OCI-LY1 (cell line): Measurements from ENCODE around the gene HMGA1.

Source experiments
- H2AFZ ChIP-seq: fragments of 200-600 bp; sonication (generic), shearing (Covaris generic); 2 replicates; pipeline ENCODE4 v1.6.0; 2014; ENCODE audit warnings: antibody characterized with exemption, mild to moderate bottlenecking, low read length
- H3F3A ChIP-seq: fragments of 200-600 bp; sonication (generic), shearing (Covaris generic); 2 replicates; pipeline ENCODE4 v1.6.0; 2014; ENCODE audit warnings: mild to moderate bottlenecking, antibody characterized with exemption, low read length, moderate library complexity; ENCODE audit not compliant: insufficient read depth
- H3K27ac ChIP-seq: fragments of 200-600 bp; sonication (generic); 2 replicates; pipeline ENCODE4 v1.5.1; 2014; ENCODE audit warnings: low read length, mixed run types, mild to moderate bottlenecking, low read depth; ENCODE audit not compliant: poor library complexity, severe bottlenecking
- H3K27me3 ChIP-seq: fragments of 200-600 bp; sonication (generic); 2 replicates; pipeline ENCODE4 v1.6.0; 2014; ENCODE audit warnings: antibody characterized with exemption, mild to moderate bottlenecking, low read length, moderate library complexity; ENCODE audit not compliant: insufficient read depth
- H3K36me3 ChIP-seq: fragments of 200-600 bp; sonication (generic); 2 replicates; pipeline ENCODE4 v1.6.1; 2014; ENCODE audit warnings: mild to moderate bottlenecking, antibody characterized with exemption, low read length, moderate library complexity, mixed read lengths; ENCODE audit not compliant: insufficient read depth
- H3K4me1 ChIP-seq: fragments of 200-600 bp; sonication (generic); 2 replicates; pipeline ENCODE4 v1.5.1; 2014; ENCODE audit warnings: mild to moderate bottlenecking, low read length, moderate library complexity; ENCODE audit not compliant: insufficient read depth, severe bottlenecking
- H3K4me2 ChIP-seq: fragments of 200-600 bp; sonication (generic), shearing (Covaris generic); 2 replicates; pipeline ENCODE4 v1.6.1; 2014; ENCODE audit warnings: low read length
- H3K4me3 ChIP-seq: fragments of 200-600 bp; sonication (generic); 2 replicates; pipeline ENCODE4 v1.5.1; 2014; ENCODE audit warnings: low read length, low read depth, mild to moderate bottlenecking, mixed read lengths; ENCODE audit not compliant: poor library complexity, severe bottlenecking
- H3K79me2 ChIP-seq: fragments of 200-600 bp; shearing (Covaris generic); 2 replicates; pipeline ENCODE4 v1.6.1; 2016; ENCODE audit warnings: mixed run types, low read length, mixed read lengths; ENCODE audit not compliant: insufficient read depth
- H3K9ac ChIP-seq: fragments of 200-600 bp; sonication (generic), shearing (Covaris generic); 2 replicates; pipeline ENCODE4 v1.6.1; 2014; ENCODE audit warnings: mild to moderate bottlenecking, low read length, mixed read lengths
- H3K9me2 ChIP-seq: fragments of 200-600 bp; sonication (generic), shearing (Covaris generic); 2 replicates; pipeline ENCODE4 v1.6.1; 2014; ENCODE audit warnings: low read depth, mild to moderate bottlenecking, low read length, mixed read lengths
- H3K9me3 ChIP-seq: fragments of 200-600 bp; shearing (Covaris generic); 2 replicates; pipeline ENCODE4 v1.6.1; 2014; ENCODE audit warnings: low read length, mixed read lengths
- H4K20me1 ChIP-seq: fragments of 200-600 bp; sonication (generic), shearing (Covaris generic); 2 replicates; pipeline ENCODE4 v1.6.0; 2016; ENCODE audit warnings: mild to moderate bottlenecking, low read length; ENCODE audit not compliant: insufficient read depth
- EZH2 ChIP-seq: fragments of 200-600 bp; sonication (generic), shearing (Covaris generic); IDR thresholded peaks from 2 replicates; pipeline ENCODE4 v1.8.0; 2017; ENCODE audit warnings: borderline replicate concordance, mixed run types, mild to moderate bottlenecking, antibody characterized with exemption, low read length, moderate library complexity, mixed read lengths
- TF ChIP-seq, protein P1 (sequence below): fragments of 200-600 bp; sonication (generic), shearing (Covaris generic); IDR thresholded peaks from 2 replicates; pipeline ENCODE4 v1.5.1; 2017; ENCODE audit warnings: mild to moderate bottlenecking, antibody characterized with exemption, low read length, moderate library complexity, mixed read lengths

The HMGA1 gene

GRCh38 chr6:34280216-34280615 lies 43.5 kb downstream of the HMGA1 start:
- Histone ChIP-seq H4K20me1 (no peaks in the 10 kb centered on the region), H2AFZ (no peak overlapping the region), H3F3A (no peaks in the 10 kb centered on the region), H3K9me2 (no peaks in the 10 kb centered on the region), H3K27me3 (no peaks in the 10 kb centered on the region), H3K4me1 (no peaks in the 10 kb centered on the region), H3K9ac (no peak overlapping the region), H3K4me2 (no peak overlapping the region), H3K79me2 (no peaks in the 10 kb centered on the region), H3K27ac (no peak overlapping the region), H3K9me3 (no peaks in the 10 kb centered on the region), H3K4me3 (no peak overlapping the region), H3K36me3 (peaks cover 28% of the 10 kb centered on the region; the same call in 1 of the 2 replicates)
- TF ChIP-seq EZH2, result no peak
- TF ChIP-seq, protein P1, sequence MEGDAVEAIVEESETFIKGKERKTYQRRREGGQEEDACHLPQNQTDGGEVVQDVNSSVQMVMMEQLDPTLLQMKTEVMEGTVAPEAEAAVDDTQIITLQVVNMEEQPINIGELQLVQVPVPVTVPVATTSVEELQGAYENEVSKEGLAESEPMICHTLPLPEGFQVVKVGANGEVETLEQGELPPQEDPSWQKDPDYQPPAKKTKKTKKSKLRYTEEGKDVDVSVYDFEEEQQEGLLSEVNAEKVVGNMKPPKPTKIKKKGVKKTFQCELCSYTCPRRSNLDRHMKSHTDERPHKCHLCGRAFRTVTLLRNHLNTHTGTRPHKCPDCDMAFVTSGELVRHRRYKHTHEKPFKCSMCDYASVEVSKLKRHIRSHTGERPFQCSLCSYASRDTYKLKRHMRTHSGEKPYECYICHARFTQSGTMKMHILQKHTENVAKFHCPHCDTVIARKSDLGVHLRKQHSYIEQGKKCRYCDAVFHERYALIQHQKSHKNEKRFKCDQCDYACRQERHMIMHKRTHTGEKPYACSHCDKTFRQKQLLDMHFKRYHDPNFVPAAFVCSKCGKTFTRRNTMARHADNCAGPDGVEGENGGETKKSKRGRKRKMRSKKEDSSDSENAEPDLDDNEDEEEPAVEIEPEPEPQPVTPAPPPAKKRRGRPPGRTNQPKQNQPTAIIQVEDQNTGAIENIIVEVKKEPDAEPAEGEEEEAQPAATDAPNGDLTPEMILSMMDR, result no peak

- Histone ChIP-seq H4K20me1 (no peaks in the 10 kb centered on the region), H3K9me3 (no peaks in the 10 kb centered on the region), H3K27me3 (no peaks in the 10 kb centered on the region), H3K4me1 (no peaks in the 10 kb centered on the region), H2AFZ (no peak overlapping the region), H3K4me2 (no peak overlapping the region), H3K4me3 (no peak overlapping the region), H3K9me2 (no peaks in the 10 kb centered on the region), H3F3A (no peaks in the 10 kb centered on the region), H3K79me2 (no peaks in the 10 kb centered on the region), H3K36me3 (peaks cover 34% of the 10 kb centered on the region; the same call in 1 of the 2 replicates), H3K9ac (no peak overlapping the region), H3K27ac (no peak overlapping the region)
- TF ChIP-seq, protein P1, result no peak
- no peak for TF ChIP-seq EZH2
Measured at GRCh38 chr6:34281702-34282334, 45.1 kb downstream of the HMGA1 start.

GRCh38 chr6:34284563-34285447 lies 48.1 kb downstream of the HMGA1 start:
- TF ChIP-seq, protein P1, result no peak
- TF ChIP-seq EZH2, result no peak
- Histone ChIP-seq H3K36me3 (peaks cover 43% of the 10 kb centered on the region; the same call in 1 of the 2 replicates), H3F3A (no peaks in the 10 kb centered on the region), H3K9me2 (no peaks in the 10 kb centered on the region), H4K20me1 (no peaks in the 10 kb centered on the region), H3K4me2 (no peak overlapping the region), H3K9ac (no peak overlapping the region), H2AFZ (no peak overlapping the region), H3K4me1 (peaks cover 7% of the 10 kb centered on the region), H3K27ac (no peak overlapping the region), H3K79me2 (no peaks in the 10 kb centered on the region), H3K9me3 (no peaks in the 10 kb centered on the region), H3K4me3 (no peak overlapping the region), H3K27me3 (no peaks in the 10 kb centered on the region)
